IPS-15b (cell line): ENCODE data around the gene PIK3R5.

Experiments
- H3K27me3 ChIP-seq: one replicate; pipeline ENCODE4 v1.6.1; 2013; ENCODE audit warnings: low read length; ENCODE audit not compliant: control insufficient read depth, insufficient read depth
- H3K36me3 ChIP-seq: one replicate; pipeline ENCODE4 v1.6.1; 2013; ENCODE audit warnings: low read length; ENCODE audit not compliant: control insufficient read depth, insufficient read depth
- H3K4me1 ChIP-seq: one replicate; pipeline ENCODE4 v1.6.1; 2013; ENCODE audit warnings: mild to moderate bottlenecking, low read length; ENCODE audit not compliant: control insufficient read depth, insufficient read depth
- H3K4me3 ChIP-seq: one replicate; pipeline ENCODE4 v1.5.1; 2013; ENCODE audit warnings: low read depth, low read length
- H3K9ac ChIP-seq: one replicate; pipeline ENCODE4 v1.6.1; 2013; ENCODE audit warnings: low read depth, mild to moderate bottlenecking, low read length
- H3K9me3 ChIP-seq: one replicate; pipeline ENCODE4 v1.6.1; 2013; ENCODE audit warnings: mild to moderate bottlenecking, low read length; ENCODE audit not compliant: control insufficient read depth, insufficient read depth

The PIK3R5 gene

DNA sequence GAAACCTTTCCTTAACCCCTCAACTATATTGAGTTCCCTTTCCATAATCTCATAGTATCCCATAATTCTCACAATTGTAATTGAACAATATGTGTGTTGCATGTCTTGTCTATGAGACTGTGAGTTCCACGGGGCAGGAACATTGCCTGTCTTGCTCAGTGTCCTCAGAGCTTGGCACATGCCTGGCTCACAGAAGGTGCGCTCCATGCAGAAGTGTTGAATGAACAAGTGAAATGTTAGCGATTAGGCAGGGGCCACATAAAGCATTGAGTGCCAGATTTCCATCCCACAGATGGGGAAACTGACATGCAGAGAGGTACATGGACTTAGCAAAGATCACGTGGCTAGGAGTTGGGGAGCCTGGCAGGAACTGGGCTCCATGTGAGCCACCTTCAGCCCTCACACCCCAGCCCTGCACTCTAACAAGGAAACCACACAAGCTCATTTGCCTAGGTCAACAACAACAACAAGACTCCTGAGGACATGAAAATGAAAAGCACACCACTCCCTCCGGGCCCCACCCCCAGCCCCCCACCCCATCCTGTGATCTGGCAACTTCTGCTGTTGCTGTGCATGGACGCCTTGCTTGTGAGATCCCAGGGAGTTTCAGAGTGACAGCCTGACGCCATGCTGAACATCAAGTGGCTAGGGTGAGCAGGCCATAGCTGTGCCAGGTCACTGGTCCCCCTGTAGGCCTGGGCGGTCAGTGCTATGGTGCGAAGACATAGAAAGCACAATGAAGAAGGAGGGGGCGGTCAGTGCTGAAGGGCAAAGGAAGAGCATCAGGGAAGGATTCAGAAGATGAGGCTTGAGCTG lies 5.0 kb downstream of the PIK3R5 start:
- H3K4me3 ChIP-seq, result no peak overlapping the region
- no peak overlapping the region for H3K9ac ChIP-seq
- H3K9me3 ChIP-seq, result no peaks in the 10 kb centered on the region
- no peaks in the 10 kb centered on the region for H3K36me3 ChIP-seq
- H3K4me1 ChIP-seq, result peaks cover 10% of the 10 kb centered on the region
- peaks cover 18% of the 10 kb centered on the region for H3K27me3 ChIP-seq

DNA sequence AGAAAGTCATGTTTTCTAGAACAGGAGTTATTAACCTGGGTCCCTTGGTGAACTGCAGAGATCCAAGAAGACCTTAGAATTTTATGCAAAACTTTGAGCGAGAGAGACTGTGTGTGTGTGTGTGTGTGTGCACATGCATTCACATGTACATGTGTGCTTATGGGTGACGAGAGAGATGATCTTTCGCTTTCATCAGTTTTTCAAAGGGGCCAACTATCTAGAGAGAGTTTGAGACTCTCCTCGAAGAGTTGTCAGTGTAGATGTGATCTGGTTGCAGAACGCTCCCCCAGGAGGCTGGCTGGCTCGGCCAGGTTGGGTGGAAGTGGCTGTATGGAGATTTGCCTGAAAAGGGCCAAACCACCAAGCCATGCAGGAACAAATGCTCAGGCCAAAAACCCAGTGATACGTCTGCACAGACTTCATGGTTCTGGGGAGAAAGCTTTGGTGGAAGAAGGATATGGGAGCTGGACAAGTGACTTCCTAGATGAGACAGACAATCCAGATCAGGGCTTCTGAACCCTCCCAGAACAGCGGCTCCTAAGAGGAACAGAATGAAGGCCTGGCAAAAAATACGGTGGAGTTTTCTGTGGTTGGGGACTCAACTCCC lies 6.1 kb downstream of the PIK3R5 start:
- H3K4me1 ChIP-seq, result peaks cover 8% of the 10 kb centered on the region
- H3K36me3 ChIP-seq, result no peaks in the 10 kb centered on the region
- no peak overlapping the region for H3K9ac ChIP-seq
- H3K4me3 ChIP-seq, result no peak overlapping the region
- H3K9me3 ChIP-seq, result no peaks in the 10 kb centered on the region
- peaks cover 9% of the 10 kb centered on the region for H3K27me3 ChIP-seq

GRCh38 chr17:8957721-8958120 lies 7.8 kb downstream of the PIK3R5 start:
- H3K9me3 ChIP-seq, result no peaks in the 10 kb centered on the region
- H3K36me3 ChIP-seq, result no peaks in the 10 kb centered on the region
- no peak overlapping the region for H3K9ac ChIP-seq
- no peak overlapping the region for H3K4me3 ChIP-seq
- peaks cover 3% of the 10 kb centered on the region for H3K27me3 ChIP-seq
- H3K4me1 ChIP-seq, result peaks cover 7% of the 10 kb centered on the region

GRCh38 chr17:8956465-8956902 lies 9.0 kb downstream of the PIK3R5 start:
- Histone ChIP-seq H3K4me3 (no peak overlapping the region), H3K9me3 (no peaks in the 10 kb centered on the region), H3K4me1 (peaks cover 7% of the 10 kb centered on the region), H3K36me3 (no peaks in the 10 kb centered on the region), H3K27me3 (no peaks in the 10 kb centered on the region), H3K9ac (no peak overlapping the region)

- no peaks in the 10 kb centered on the region for H3K36me3 ChIP-seq
- no peak overlapping the region for H3K4me3 ChIP-seq
- peaks cover 2% of the 10 kb centered on the region for H3K4me1 ChIP-seq
- H3K27me3 ChIP-seq, result no peaks in the 10 kb centered on the region
- no peaks in the 10 kb centered on the region for H3K9me3 ChIP-seq
- H3K9ac ChIP-seq, result no peak overlapping the region
These were observed 10.2 kb downstream of the PIK3R5 start for GRCh38 chr17:8955021-8955959.

DNA sequence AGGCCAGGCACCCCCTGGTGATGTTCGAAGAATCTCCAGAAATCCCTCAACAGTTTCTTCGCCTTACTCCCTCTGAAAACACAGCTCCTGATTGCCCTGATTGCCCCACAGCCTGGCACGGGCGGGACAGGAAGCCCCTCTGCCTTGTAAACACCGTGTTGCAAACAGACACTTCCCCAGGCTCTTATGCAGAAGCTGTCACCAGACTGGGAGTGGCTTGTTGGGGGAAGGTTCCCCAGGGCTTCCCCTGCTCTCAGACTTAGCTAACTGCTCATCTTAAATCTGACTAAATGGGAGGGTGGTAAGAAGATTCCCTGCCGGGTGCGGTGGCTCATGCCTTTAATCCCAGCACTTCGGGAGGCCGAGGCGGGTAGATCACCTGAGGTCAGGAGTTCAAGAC lies 11.2 kb downstream of the PIK3R5 start:
- Histone ChIP-seq H3K9ac (no peak overlapping the region), H3K9me3 (no peaks in the 10 kb centered on the region), H3K36me3 (no peaks in the 10 kb centered on the region)

GRCh38 chr17:8953156-8953885 lies 12.2 kb downstream of the PIK3R5 start:
- no peak overlapping the region for H3K9ac ChIP-seq
- H3K4me1 ChIP-seq, result no peaks in the 10 kb centered on the region
- H3K9me3 ChIP-seq, result no peaks in the 10 kb centered on the region
- no peaks in the 10 kb centered on the region for H3K36me3 ChIP-seq
- no peaks in the 10 kb centered on the region for H3K27me3 ChIP-seq
- no peak overlapping the region for H3K4me3 ChIP-seq

More for the DNA sequence above, 11.2 kb downstream of the PIK3R5 start:
- Histone ChIP-seq H3K4me1 (no peaks in the 10 kb centered on the region), H3K4me3 (no peak overlapping the region), H3K27me3 (no peaks in the 10 kb centered on the region)

GRCh38 chr17:8952191-8952590 lies 13.3 kb downstream of the PIK3R5 start:
- no peak overlapping the region for H3K9ac ChIP-seq
- H3K27me3 ChIP-seq, result no peaks in the 10 kb centered on the region
- no peaks in the 10 kb centered on the region for H3K4me1 ChIP-seq

DNA sequence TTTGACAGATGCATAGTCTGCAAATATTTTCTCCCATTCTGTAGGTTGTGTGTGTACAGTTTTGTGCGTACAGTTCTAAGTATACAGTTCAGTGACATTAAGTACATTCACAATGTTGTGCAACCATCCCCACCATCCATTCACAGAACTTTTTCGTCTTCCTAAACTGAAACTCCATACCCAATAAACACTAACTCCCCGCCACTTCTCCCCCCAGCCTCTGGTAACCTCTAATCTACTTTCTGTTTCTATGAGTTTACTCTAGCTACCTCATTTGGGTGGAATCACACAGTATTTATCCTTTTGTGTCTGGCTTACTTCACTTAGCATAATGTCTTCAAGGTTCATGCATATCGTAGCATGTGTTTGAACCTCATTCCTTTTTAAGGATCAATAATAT lies 14.3 kb downstream of the PIK3R5 start:
- H3K9me3 ChIP-seq, result no peaks in the 10 kb centered on the region
- no peaks in the 10 kb centered on the region for H3K4me1 ChIP-seq
- no peaks in the 10 kb centered on the region for H3K27me3 ChIP-seq
- H3K9ac ChIP-seq, result no peak overlapping the region
- H3K36me3 ChIP-seq, result no peaks in the 10 kb centered on the region
- H3K4me3 ChIP-seq, result no peak overlapping the region

More at GRCh38 chr17:8952191-8952590, 13.3 kb downstream of the PIK3R5 start:
- Histone ChIP-seq H3K9me3 (no peaks in the 10 kb centered on the region), H3K4me3 (no peak overlapping the region), H3K36me3 (no peaks in the 10 kb centered on the region)

DNA sequence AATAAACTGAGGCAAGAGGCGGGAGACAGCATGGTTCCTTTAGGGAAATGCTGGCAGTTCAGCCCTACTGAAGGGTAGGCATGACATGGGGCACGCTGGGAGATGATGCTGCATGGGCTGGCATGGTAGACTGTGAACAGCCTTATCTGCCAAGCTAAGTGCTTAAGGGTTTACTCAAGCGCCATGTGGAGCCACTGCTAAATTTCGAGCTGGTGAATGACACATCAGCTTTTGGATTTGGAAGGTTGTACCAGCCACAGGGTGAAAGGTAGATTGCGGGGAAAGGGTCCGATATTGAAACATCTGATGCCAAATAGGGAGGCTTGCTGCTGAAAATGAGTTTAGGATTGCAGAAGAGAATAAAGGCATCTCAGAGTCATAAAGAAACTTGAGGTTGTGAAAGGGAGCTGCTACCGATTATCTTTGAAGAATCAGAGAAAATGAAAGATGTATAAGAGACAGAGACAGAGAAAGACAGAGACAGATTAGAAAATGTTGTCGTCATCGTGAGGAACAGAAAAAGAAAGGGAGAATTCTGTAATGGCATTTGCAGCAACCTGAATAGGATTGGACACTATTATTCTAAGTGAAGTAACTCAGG lies 16.3 kb downstream of the PIK3R5 start:
- Histone ChIP-seq H3K27me3 (no peaks in the 10 kb centered on the region), H3K4me1 (no peaks in the 10 kb centered on the region), H3K9me3 (no peaks in the 10 kb centered on the region), H3K4me3 (no peak overlapping the region), H3K36me3 (no peaks in the 10 kb centered on the region), H3K9ac (no peak overlapping the region)

DNA sequence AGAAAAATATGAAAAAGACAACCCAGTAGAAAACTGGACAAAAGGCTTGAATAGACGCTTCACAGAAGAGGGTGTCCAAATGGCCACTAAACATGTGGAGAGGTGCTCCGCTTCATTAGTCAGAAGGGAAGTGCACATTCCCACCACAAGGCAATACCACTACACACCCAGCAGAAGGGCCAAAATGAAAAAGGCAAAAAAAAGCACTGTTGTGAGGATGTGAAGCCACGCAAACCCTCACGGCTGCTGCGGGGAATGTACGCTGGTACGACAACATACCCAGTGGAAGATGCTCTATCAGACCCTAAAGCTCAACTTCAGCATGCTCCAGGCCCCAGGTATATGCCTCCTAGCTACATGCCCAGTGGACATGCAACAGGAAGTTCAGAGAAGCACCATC lies 17.0 kb downstream of the PIK3R5 start:
- no peaks in the 10 kb centered on the region for H3K36me3 ChIP-seq
- H3K9me3 ChIP-seq, result no peaks in the 10 kb centered on the region
- no peak overlapping the region for H3K9ac ChIP-seq
- H3K4me1 ChIP-seq, result no peaks in the 10 kb centered on the region
- no peaks in the 10 kb centered on the region for H3K27me3 ChIP-seq
- H3K4me3 ChIP-seq, result no peak overlapping the region
